CD4-positive, alpha-beta T cell (primary cell): Measurements from ENCODE around the gene HTR4. TPM values are rescaled to one million over a fixed set of nuclear protein-coding genes. Genes with fewer than 3 reads are reported as not detected.

ENCODE experiments used
- ATAC-seq: fragments of 200-7000 bp; cut with Tn5 transposase; one replicate; pipeline ENCODE4 v1.10.0; 2022; ENCODE audit warnings: mild to moderate bottlenecking; ENCODE audit not compliant: poor library complexity
- CTCF ChIA-PET: fragments of 350-600 bp; sonication (Branson Sonifier 250); formaldehyde crosslinking; loops from one replicate; lab custom pipeline; 2021; ENCODE audit warnings: antibody characterized with exemption, inconsistent platforms; lab: Charles Lee
- POLR2A ChIA-PET: fragments of 350-600 bp; sonication (Branson Sonifier 250); formaldehyde crosslinking; loops from one replicate; lab custom pipeline; 2021; ENCODE audit warnings: antibody characterized with exemption, inconsistent platforms; lab: Charles Lee
- DNase-seq, 14 experiments: peaks; one replicate each; pipeline ENCODE4 v3.0.0-alpha.2; 2013 to 2020; ENCODE audit warnings: mixed read lengths in 2 of 14
- H3K27ac ChIP-seq, 2 donors: one replicate each; pipeline versions ENCODE4 v1.5.1 to v1.7.0; 2013; ENCODE audit warnings: low read length in 2 of 2, low read depth in 1 of 2, mild to moderate bottlenecking in 1 of 2
- H3K27me3 ChIP-seq, 2 experiments: 1 replicate in 1 of 2; 2 replicates in 1 of 2; pipeline versions ENCODE4 v1.6.1 to v1.7.0; 2013; ENCODE audit warnings: low read length in 2 of 2, control low read depth in 1 of 2, mild to moderate bottlenecking in 1 of 2, moderate library complexity in 1 of 2; ENCODE audit not compliant: insufficient read depth in 2 of 2, control insufficient read depth in 1 of 2
- H3K36me3 ChIP-seq: one replicate; pipeline ENCODE4 v1.6.1; 2013; ENCODE audit warnings: low read length, control low read depth; ENCODE audit not compliant: insufficient read depth
- H3K4me1 ChIP-seq: one replicate; pipeline ENCODE4 v1.6.1; 2013; ENCODE audit warnings: low read length, control low read depth; ENCODE audit not compliant: insufficient read depth
- H3K4me3 ChIP-seq: one replicate; pipeline ENCODE4 v1.5.1; 2013; ENCODE audit warnings: mild to moderate bottlenecking, low read length, moderate library complexity
- H3K9me3 ChIP-seq, 2 experiments: 1 replicate in 1 of 2; 2 replicates in 1 of 2; pipeline versions ENCODE4 v1.6.1 to v1.7.0; 2013; ENCODE audit warnings: low read length in 2 of 2, mild to moderate bottlenecking in 2 of 2, control low read depth in 1 of 2, moderate library complexity in 1 of 2; ENCODE audit not compliant: control insufficient read depth in 1 of 2, insufficient read depth in 1 of 2
- H3K27ac Mint-ChIP-seq: one replicate; pipeline ENCODE4 v1.8.0; 2020; ENCODE audit warnings: mixed read lengths
- H3K27me3 Mint-ChIP-seq: one replicate; pipeline ENCODE4 v1.8.0; 2021; ENCODE audit warnings: mixed read lengths
- H3K36me3 Mint-ChIP-seq: one replicate; pipeline ENCODE4 v1.8.0; 2021; ENCODE audit warnings: low read depth, mixed read lengths
- H3K4me1 Mint-ChIP-seq: one replicate; pipeline ENCODE4 v1.8.0; 2021; ENCODE audit warnings: low read depth, mixed read lengths
- H3K4me3 Mint-ChIP-seq: one replicate; pipeline ENCODE4 v1.8.0; 2020; ENCODE audit warnings: mild to moderate bottlenecking, mixed read lengths
- H3K9me3 Mint-ChIP-seq: one replicate; pipeline ENCODE4 v1.8.0; 2020; ENCODE audit warnings: mixed read lengths
- CTCF ChIP-seq: fragments of 200-600 bp; IDR thresholded peaks from one replicate; pipeline ENCODE4 v1.8.0; 2022; ENCODE audit warnings: antibody characterized with exemption, mild to moderate bottlenecking
- intact Hi-C, 2 experiments: fragments of 100-400 bp; cut with DNase I in 1 of 2; cut with micrococcal nuclease in 1 of 2; formaldehyde crosslinking; loops; one replicate each; pipeline versions ENCODE4 v1.15.1 to v1.9.0; 2023 to 2025; cut with DNase I, micrococcal nuclease
- total RNA-seq, 174 experiments: library from RNA in 2 of 174; stranded (reverse) in 2 of 174; gene quantifications; one replicate each; pipeline ENCODE4 v1.2.3 and lab custom pipeline; 2021 to 2026

HTR4 gene
- total RNA-seq, 2 experiments from 2014 or later, result not detected

- Mint-ChIP-seq H3K9me3 (peaks cover 2% of the 10 kb centered on the region), H3K27me3 (no peaks in the 10 kb centered on the region), H3K4me1 (no peaks in the 10 kb centered on the region), H3K27ac (no peak overlapping the region), H3K4me3 (no peak overlapping the region), H3K36me3 (no peaks in the 10 kb centered on the region)
- intact Hi-C loops, result no loop called here
- Histone ChIP-seq H3K9me3 (peaks cover 0 to 5% of the 10 kb centered on the region in 2 experiments), H3K27me3 (no peaks in the 10 kb centered on the region), H3K27ac (no peak overlapping the region), H3K4me3 (no peak overlapping the region), H3K4me1 (no peaks in the 10 kb centered on the region), H3K36me3 (no peaks in the 10 kb centered on the region)
- POLR2A ChIA-PET, result no interaction called here
- no peak for TF ChIP-seq CTCF
- CTCF ChIA-PET, result no interaction called here
- DNase-seq (no peak), ATAC-seq (no peak)
Measured at GRCh38 chr5:148542812-148543211, 111.5 kb downstream of the HTR4 start.

DNA sequence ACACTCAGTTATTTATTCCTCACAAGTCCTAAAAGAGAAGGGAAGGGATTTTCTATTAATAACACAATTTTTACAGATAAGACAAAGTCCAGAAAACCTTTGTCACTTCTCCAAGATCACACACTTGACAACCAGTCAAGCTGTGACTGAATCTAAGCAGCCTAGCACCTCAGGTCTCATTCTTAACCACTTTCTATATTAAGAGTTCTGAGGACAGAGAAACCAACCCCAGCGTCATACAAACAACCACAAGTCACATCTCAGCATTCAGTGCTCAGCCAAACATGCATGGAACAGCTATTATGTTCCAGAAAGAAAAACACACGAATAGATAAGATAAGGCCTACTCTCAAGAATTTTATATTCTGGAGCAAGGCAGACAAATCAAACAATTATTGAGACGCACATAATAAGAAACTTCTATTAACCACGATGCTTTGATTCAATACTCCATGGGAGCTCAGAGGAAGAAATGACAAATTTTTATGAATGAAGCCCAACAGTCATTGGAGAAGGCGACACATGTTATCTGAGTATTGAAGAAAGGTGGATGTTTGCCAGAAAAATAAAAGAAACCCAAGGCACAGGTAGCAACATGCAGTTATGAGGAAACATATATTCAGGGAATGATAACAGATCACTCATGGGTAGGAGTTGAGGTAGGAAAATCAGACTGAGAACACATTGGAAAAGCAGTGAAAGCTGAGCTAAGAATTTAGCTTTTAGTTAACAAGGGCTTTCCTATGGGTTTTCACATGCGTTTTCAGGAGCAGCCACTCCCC, 113.1 kb downstream of the HTR4 start:
- no peak for TF ChIP-seq CTCF
- ChIA-PET CTCF (no interaction called here), POLR2A (no interaction called here)
- no peak overlapping the region for H3K4me3 Mint-ChIP-seq
- Histone ChIP-seq H3K36me3 (no peaks in the 10 kb centered on the region), H3K27me3 (no peaks in the 10 kb centered on the region), H3K4me3 (no peak overlapping the region), H3K27ac (no peak overlapping the region), H3K9me3 (peaks cover 0 to 5% of the 10 kb centered on the region in 2 experiments), H3K4me1 (no peaks in the 10 kb centered on the region)
- intact Hi-C loops, result no loop called here
- H3K9me3 Mint-ChIP-seq, result peaks cover 2% of the 10 kb centered on the region
- ATAC-seq, result no peak
- H3K27ac Mint-ChIP-seq, result no peak overlapping the region
- no peak for DNase-seq
- H3K4me1 Mint-ChIP-seq, result no peaks in the 10 kb centered on the region
- H3K36me3 Mint-ChIP-seq, result no peaks in the 10 kb centered on the region
- peaks cover 4% of the 10 kb centered on the region for H3K27me3 Mint-ChIP-seq

GRCh38 chr5:148540647-148541046, 113.7 kb downstream of the HTR4 start:
- intact Hi-C loops, result no loop called here
- no peak for ATAC-seq
- no peaks in the 10 kb centered on the region for H3K27me3 ChIP-seq
- Mint-ChIP-seq H3K27me3 (peaks cover 9% of the 10 kb centered on the region), H3K4me1 (no peaks in the 10 kb centered on the region), H3K4me3 (no peak overlapping the region), H3K27ac (no peak overlapping the region), H3K9me3 (peaks cover 2% of the 10 kb centered on the region), H3K36me3 (no peaks in the 10 kb centered on the region)
- H3K36me3 ChIP-seq, result no peaks in the 10 kb centered on the region
- no peak overlapping the region for H3K27ac ChIP-seq
- H3K4me3 ChIP-seq, result no peak overlapping the region
- no peak for TF ChIP-seq CTCF
- CTCF ChIA-PET, result no interaction called here
- H3K4me1 ChIP-seq, result no peaks in the 10 kb centered on the region
- DNase-seq, result no peak
- H3K9me3 ChIP-seq, result peaks cover 0 to 5% of the 10 kb centered on the region in 2 experiments
- POLR2A ChIA-PET, result no interaction called here
